Ascending aorta (tissue), 2 donors: Measurements from ENCODE around the gene TCF4. TPM values are rescaled to one million over a fixed set of nuclear protein-coding genes. Genes with fewer than 3 reads are reported as not detected.

Experiments used
- DNase-seq, 2 donors: peaks; one replicate each; pipeline ENCODE4 v3.0.0-alpha.2; 2019; ENCODE audit warnings: low spot score in 2 of 2
- H3K27ac ChIP-seq, 2 donors: fragments of 200-600 bp; sonication (generic); one replicate each; pipeline ENCODE4 v1.5.1; 2016 to 2017; ENCODE audit warnings: mild to moderate bottlenecking in 1 of 2
- H3K27me3 ChIP-seq: fragments of 200-600 bp; sonication (generic); one replicate; pipeline ENCODE4 v1.5.1; 2017
- H3K36me3 ChIP-seq, 2 donors: fragments of 200-600 bp; sonication (generic); one replicate each; pipeline ENCODE4 v1.5.1; 2016
- H3K4me1 ChIP-seq, 2 donors: fragments of 200-600 bp; sonication (generic); one replicate each; pipeline ENCODE4 v1.5.1; 2016 to 2017; ENCODE audit warnings: mild to moderate bottlenecking in 1 of 2
- H3K4me3 ChIP-seq, 2 donors: fragments of 200-600 bp; sonication (generic); one replicate each; pipeline ENCODE4 v1.5.1; 2016 to 2017; ENCODE audit warnings: mild to moderate bottlenecking in 1 of 2
- H3K9me3 ChIP-seq, 2 donors: fragments of 200-600 bp; sonication (generic); one replicate each; pipeline ENCODE4 v1.5.1; 2016
- intact Hi-C: fragments of 100-400 bp; cut with DNase I; formaldehyde crosslinking; loops from one replicate; pipeline ENCODE4 v1.15.1; 2023
- total RNA-seq: library from RNA; depleted of rRNA; stranded (reverse); fragments of >200 nt; gene quantifications from one replicate; pipeline ENCODE4 v1.1.0, GENCODE V29; 2016
- TF ChIP-seq, protein P1 (sequence below), 3 experiments: fragments of 200-600 bp in 2 of 3; fragments of 450-650 bp in 1 of 3; sonication (generic) in 2 of 3; IDR thresholded peaks; one replicate each; pipeline ENCODE4 v1.5.1; 2016 to 2019; ENCODE audit warnings: antibody characterized with exemption in 3 of 3, mild to moderate bottlenecking in 1 of 3, moderate library complexity in 1 of 3

The TCF4 gene
- total RNA-seq, 1 donor from 2014 or later: 180 TPM

DNA sequence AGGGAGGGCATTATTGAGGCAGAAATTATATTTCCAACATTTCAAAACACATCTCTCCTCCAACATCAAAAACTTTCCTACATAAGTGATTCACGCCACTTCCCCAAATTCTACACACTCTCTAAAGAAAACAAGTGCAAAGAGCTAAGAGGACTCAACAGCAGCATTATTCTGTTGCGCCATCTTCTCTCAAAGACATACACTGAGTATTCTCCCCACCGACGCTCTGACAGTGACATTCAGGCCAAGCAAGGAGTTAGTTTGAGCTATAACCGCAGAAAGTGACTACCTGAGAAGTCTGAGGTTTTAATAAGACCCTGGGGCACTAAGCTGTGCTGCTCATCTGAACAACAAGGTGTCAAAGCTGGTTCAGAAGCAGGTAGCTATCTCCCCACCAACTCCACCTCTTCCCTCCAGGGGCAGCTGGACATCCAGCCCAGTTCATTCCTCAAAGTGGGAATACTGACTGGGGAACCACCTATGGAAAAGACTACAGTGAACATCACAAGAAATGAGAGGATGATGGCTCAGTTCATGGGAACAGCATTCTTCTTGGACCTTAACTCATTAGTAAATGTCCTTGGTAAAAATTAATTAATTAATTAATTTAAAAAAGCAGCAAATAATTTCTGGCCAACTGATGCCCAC lies 319.2 kb downstream of the TCF4 start:
- no peak overlapping the region for H3K4me3 ChIP-seq
- H3K4me1 ChIP-seq: peaks cover 0 to 9% of the 10 kb centered on the region in 2 donors
- no peak overlapping the region for H3K27ac ChIP-seq
- no peak for DNase-seq
- no peaks in the 10 kb centered on the region for H3K9me3 ChIP-seq
- TF ChIP-seq, protein P1, sequence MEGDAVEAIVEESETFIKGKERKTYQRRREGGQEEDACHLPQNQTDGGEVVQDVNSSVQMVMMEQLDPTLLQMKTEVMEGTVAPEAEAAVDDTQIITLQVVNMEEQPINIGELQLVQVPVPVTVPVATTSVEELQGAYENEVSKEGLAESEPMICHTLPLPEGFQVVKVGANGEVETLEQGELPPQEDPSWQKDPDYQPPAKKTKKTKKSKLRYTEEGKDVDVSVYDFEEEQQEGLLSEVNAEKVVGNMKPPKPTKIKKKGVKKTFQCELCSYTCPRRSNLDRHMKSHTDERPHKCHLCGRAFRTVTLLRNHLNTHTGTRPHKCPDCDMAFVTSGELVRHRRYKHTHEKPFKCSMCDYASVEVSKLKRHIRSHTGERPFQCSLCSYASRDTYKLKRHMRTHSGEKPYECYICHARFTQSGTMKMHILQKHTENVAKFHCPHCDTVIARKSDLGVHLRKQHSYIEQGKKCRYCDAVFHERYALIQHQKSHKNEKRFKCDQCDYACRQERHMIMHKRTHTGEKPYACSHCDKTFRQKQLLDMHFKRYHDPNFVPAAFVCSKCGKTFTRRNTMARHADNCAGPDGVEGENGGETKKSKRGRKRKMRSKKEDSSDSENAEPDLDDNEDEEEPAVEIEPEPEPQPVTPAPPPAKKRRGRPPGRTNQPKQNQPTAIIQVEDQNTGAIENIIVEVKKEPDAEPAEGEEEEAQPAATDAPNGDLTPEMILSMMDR (IDR thresholded peaks at IDR 0.05): no peak
- no peaks in the 10 kb centered on the region for H3K27me3 ChIP-seq
- peaks cover 17 to 40% of the 10 kb centered on the region in 2 donors for H3K36me3 ChIP-seq
- intact Hi-C loops: no loop called here

DNA sequence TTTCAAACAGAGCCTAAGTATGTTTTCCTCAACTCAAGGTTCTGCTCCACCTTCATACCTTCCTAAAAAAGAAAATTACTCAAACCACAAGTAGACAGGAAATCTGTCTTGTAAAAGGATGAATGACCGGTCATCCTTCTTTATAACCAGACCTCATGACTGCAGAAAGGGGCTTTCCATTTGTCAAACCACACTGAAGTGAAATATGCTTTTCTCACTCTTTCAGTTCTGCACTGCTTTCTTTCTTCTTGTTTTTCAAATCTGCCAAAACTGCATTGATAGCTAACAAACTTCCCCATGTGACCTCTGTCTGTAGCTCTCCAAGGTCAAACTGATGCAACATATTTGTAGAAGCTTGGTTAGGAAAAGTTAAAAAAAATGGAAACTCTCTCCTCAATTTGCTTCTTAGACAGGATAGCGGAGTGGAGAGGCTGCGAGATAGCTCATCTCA lies 319.8 kb downstream of the TCF4 start:
- intact Hi-C loops: no loop called here
- no peak overlapping the region for H3K4me3 ChIP-seq
- no peak overlapping the region for H3K27ac ChIP-seq
- H3K36me3 ChIP-seq: peaks cover 17 to 38% of the 10 kb centered on the region in 2 donors
- DNase-seq: no peak
- H3K9me3 ChIP-seq: no peaks in the 10 kb centered on the region
- TF ChIP-seq, protein P1 (IDR thresholded peaks at IDR 0.05): no peak
- H3K4me1 ChIP-seq: peaks cover 0 to 9% of the 10 kb centered on the region in 2 donors
- H3K27me3 ChIP-seq: no peaks in the 10 kb centered on the region

- TF ChIP-seq, protein P1 (IDR thresholded peaks at IDR 0.05): no peak
- no peak overlapping the region for H3K27ac ChIP-seq
- no peaks in the 10 kb centered on the region for H3K27me3 ChIP-seq
- H3K4me1 ChIP-seq: peaks cover 0 to 6% of the 10 kb centered on the region in 2 donors
- H3K9me3 ChIP-seq: no peaks in the 10 kb centered on the region
- intact Hi-C loops: no loop called here
- H3K36me3 ChIP-seq: peaks cover 17 to 38% of the 10 kb centered on the region in 2 donors
- no peak for DNase-seq
- no peak overlapping the region for H3K4me3 ChIP-seq
Observed at GRCh38 chr18:55266981-55267380, 321.0 kb downstream of the TCF4 start.

DNA sequence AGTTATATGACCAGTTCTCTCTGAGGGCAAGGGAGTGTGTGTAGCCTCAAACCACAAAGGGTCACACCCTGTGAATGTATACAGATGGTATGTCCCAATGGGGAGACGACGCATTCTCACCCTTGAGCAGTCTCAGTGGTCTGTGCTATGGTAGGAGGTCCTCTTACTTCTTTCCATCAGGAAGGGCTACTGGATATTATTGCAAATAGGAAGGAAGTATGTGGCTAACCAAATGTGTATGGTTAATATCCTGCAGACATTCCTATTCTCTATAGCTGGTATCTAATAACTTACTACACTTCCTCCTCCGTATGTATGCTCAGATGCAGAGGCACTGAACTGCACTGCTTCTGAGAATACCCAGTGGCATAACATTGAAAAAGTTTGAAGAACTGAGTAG lies 322.0 kb downstream of the TCF4 start:
- Histone ChIP-seq H3K9me3 (no peaks in the 10 kb centered on the region), H3K4me3 (no peak overlapping the region), H3K4me1 (peaks cover 0 to 6% of the 10 kb centered on the region in 2 donors), H3K36me3 (peaks cover 17 to 38% of the 10 kb centered on the region in 2 donors), H3K27me3 (no peaks in the 10 kb centered on the region), H3K27ac (no peak overlapping the region)
- intact Hi-C loops: no loop called here
- TF ChIP-seq, protein P1 (IDR thresholded peaks at IDR 0.05): no peak
- no peak for DNase-seq

DNA sequence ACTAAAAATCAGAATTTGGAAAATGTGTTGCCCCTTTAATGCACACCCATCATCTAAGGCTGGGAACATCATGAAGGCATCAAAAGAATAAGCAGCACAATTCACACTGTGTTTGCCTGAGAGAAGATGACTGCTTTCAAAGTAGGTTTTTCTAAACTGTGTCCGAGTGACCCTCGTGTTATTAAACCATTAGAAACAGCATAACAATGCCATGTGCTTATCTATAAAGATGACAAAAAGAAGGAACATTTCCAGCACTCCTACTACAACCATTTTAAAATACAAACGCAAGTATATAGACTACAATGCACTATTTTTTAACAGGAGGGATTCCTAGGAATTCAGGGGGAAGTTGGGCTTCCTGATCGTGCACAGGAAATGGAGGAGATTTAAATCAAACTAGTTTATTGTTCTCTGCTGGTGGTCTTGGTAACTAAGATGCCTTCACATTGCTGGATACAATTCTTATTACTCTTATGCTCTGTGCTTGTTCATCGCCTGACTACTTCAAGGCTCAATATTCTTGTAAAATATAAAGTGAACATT lies 322.8 kb downstream of the TCF4 start:
- Histone ChIP-seq H3K9me3 (no peaks in the 10 kb centered on the region), H3K4me1 (peaks cover 0 to 6% of the 10 kb centered on the region in 2 donors), H3K27ac (peak overlapping the region; percentile 39 to 60), H3K4me3 (no peak overlapping the region), H3K27me3 (no peaks in the 10 kb centered on the region), H3K36me3 (peaks cover 22 to 43% of the 10 kb centered on the region in 2 donors)
- TF ChIP-seq, protein P1 (IDR thresholded peaks at IDR 0.05): no peak
- intact Hi-C loops: no loop called here
- DNase-seq: no peak
